ENCODE measurements around the gene RABAC1. TPM values are rescaled to one million over a fixed set of nuclear protein-coding genes. Genes with fewer than 3 reads are reported as not detected.
A peak's percentile ranks its signal among the peaks of the same experiment; 100 is the strongest.

RABAC1 gene
- total and polyA plus RNA-seq, 9 of the 15 experiments (the other 6 are each of a cell fraction or from before 2014, with no cell fraction given) = 2.4 to 28.1 (median 9.3) TPM

- Histone ChIP-seq H3K4me2 (ENCODE audit: insufficient read depth, low read length) (no peak overlapping the region), H3K27ac (ENCODE audit: extremely low read depth, low read depth, low read length) (no peak overlapping the region), H2AFZ (ENCODE audit: low read depth, low read length) (no peak overlapping the region), H3K27me3 (ENCODE audit: control insufficient read depth in 2 of 2, insufficient read depth in 2 of 2, low read length in 2 of 2) (peaks cover 6 to 31% of the 10 kb centered on the region in 2 experiments; a peak in 4 of 5 replicates), H3K4me3 (no peak overlapping the region), H3K9me3 (replicated peaks; ENCODE audit: control insufficient read depth, insufficient read depth, low read depth, low read length) (no peaks in the 10 kb centered on the region), H3K4me1 (replicated peaks in 1 of 2; ENCODE audit: control insufficient read depth in 2 of 2, insufficient read depth in 2 of 2, low read length in 2 of 2) (peaks cover 18 to 21% of the 10 kb centered on the region in 2 experiments), H3K79me2 (ENCODE audit: control insufficient read depth, insufficient read depth, low read length) (no peaks in the 10 kb centered on the region), H3K36me3 (ENCODE audit: control insufficient read depth, insufficient read depth, low read length) (no peaks in the 10 kb centered on the region), H4K20me1 (replicated peaks; ENCODE audit: control insufficient read depth, insufficient read depth, low read length) (no peaks in the 10 kb centered on the region; the same call in 1 of the 2 replicates), H3K9me1 (ENCODE audit: control insufficient read depth, insufficient read depth, low read length) (no peaks in the 10 kb centered on the region), H3K9ac (ENCODE audit: insufficient read depth in 1 of 2, low read depth in 2 of 2, low read length in 2 of 2) (peak overlapping the region in 1 of 2 experiments; percentile 20; a peak in 1 of 4 replicates)
- intact Hi-C loops (cut with micrococcal nuclease) (no loop called here), in situ Hi-C loops (cut with MboI) (no loop called here)
- 56% methylated on average over 12 of the region's 13 CpGs for WGBS (ENCODE audit: insufficient coverage, low coverage, missing lambda C conversion rate)
- FAIRE-seq (no peak), ATAC-seq (no peak), DNase-seq (ENCODE audit: extremely low read depth in 1 of 4, low spot score in 3 of 4) (no peak)
- TF ChIP-seq THRA (IDR thresholded peaks at IDR 0.05) (no peak), ZNF143 (CRISPR knock-in tag; IDR thresholded peaks at IDR 0.05) (no peak), GABPA (tag; conservative IDR thresholded peaks at IDR 0.05; ENCODE audit: low read depth) (no peak), MECOM (CRISPR knock-in tag; IDR thresholded peaks at IDR 0.05) (no peak), SIN3B (IDR thresholded peaks at IDR 0.05; ENCODE audit: low read depth) (no peak), ZBTB8A (IDR thresholded peaks at IDR 0.05; ENCODE audit: partially characterized antibody) (no peak), HDGF (IDR thresholded peaks at IDR 0.05) (no peak), ZNF644 (tag; IDR thresholded peaks at IDR 0.05; ENCODE audit: low read depth) (no peak), DMBX1 (CRISPR knock-in tag; IDR thresholded peaks at IDR 0.05; ENCODE audit: borderline replicate concordance) (no peak), TAL1 (IDR thresholded peaks at IDR 0.05) (no peak), PHB2 (IDR thresholded peaks at IDR 0.05; ENCODE audit: low read depth) (no peak), ZNF707 (CRISPR knock-in tag; conservative IDR thresholded peaks at IDR 0.05) (no peak), TFAM (CRISPR knock-in tag; conservative IDR thresholded peaks at IDR 0.05) (no peak), KAT8 (IDR thresholded peaks at IDR 0.05; ENCODE audit: low read depth) (no peak), THAP12 (CRISPR knock-in tag; IDR thresholded peaks at IDR 0.05) (no peak)
- TF ChIP-seq, protein P1, sequence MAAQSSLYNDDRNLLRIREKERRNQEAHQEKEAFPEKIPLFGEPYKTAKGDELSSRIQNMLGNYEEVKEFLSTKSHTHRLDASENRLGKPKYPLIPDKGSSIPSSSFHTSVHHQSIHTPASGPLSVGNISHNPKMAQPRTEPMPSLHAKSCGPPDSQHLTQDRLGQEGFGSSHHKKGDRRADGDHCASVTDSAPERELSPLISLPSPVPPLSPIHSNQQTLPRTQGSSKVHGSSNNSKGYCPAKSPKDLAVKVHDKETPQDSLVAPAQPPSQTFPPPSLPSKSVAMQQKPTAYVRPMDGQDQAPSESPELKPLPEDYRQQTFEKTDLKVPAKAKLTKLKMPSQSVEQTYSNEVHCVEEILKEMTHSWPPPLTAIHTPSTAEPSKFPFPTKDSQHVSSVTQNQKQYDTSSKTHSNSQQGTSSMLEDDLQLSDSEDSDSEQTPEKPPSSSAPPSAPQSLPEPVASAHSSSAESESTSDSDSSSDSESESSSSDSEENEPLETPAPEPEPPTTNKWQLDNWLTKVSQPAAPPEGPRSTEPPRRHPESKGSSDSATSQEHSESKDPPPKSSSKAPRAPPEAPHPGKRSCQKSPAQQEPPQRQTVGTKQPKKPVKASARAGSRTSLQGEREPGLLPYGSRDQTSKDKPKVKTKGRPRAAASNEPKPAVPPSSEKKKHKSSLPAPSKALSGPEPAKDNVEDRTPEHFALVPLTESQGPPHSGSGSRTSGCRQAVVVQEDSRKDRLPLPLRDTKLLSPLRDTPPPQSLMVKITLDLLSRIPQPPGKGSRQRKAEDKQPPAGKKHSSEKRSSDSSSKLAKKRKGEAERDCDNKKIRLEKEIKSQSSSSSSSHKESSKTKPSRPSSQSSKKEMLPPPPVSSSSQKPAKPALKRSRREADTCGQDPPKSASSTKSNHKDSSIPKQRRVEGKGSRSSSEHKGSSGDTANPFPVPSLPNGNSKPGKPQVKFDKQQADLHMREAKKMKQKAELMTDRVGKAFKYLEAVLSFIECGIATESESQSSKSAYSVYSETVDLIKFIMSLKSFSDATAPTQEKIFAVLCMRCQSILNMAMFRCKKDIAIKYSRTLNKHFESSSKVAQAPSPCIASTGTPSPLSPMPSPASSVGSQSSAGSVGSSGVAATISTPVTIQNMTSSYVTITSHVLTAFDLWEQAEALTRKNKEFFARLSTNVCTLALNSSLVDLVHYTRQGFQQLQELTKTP (IDR thresholded peaks at IDR 0.05; ENCODE audit: low read depth in 1 of 2, partially characterized antibody in 2 of 2) = no peak
- ChIA-PET CTCF (ENCODE audit: low intra/inter-chr PET ratio) (no interaction called here), POLR2A (no interaction called here)
- no TSS peak for BruUV-seq (replicated peaks)
Measured at GRCh38 chr19:42006569-42006968, 47.4 kb upstream of the RABAC1 start.
